ENCODE data around the gene ZNF835.

DNA sequence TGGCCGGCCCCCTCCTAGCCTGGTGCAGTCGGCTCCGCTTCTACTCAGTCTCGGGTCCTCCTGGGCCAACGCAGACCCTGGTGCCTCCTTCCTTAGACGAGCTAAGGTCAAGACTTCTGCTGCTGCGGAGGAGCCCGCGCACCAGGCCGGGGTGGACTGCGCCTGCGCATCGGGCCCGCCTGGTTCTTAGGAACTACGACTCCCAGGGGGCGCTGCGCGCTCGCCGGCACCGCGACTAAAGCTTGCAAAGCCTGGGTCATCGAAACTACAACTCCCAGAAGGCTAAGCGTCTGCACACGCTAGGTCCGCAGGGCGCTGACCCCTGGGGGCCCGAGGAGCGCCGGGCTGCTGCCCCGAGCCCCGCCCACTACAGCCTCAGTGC is at the start of gene ZNF835:
- TF ChIP-seq, protein P1, sequence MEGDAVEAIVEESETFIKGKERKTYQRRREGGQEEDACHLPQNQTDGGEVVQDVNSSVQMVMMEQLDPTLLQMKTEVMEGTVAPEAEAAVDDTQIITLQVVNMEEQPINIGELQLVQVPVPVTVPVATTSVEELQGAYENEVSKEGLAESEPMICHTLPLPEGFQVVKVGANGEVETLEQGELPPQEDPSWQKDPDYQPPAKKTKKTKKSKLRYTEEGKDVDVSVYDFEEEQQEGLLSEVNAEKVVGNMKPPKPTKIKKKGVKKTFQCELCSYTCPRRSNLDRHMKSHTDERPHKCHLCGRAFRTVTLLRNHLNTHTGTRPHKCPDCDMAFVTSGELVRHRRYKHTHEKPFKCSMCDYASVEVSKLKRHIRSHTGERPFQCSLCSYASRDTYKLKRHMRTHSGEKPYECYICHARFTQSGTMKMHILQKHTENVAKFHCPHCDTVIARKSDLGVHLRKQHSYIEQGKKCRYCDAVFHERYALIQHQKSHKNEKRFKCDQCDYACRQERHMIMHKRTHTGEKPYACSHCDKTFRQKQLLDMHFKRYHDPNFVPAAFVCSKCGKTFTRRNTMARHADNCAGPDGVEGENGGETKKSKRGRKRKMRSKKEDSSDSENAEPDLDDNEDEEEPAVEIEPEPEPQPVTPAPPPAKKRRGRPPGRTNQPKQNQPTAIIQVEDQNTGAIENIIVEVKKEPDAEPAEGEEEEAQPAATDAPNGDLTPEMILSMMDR (IDR thresholded peaks at IDR 0.05; ENCODE audit: low read depth, low read length, poor library complexity, severe bottlenecking) = no peak
- TF ChIP-seq EZH2phosphoT487 (IDR thresholded peaks at IDR 0.05; ENCODE audit: borderline replicate concordance, low read length) = no peak
